Fibroblast of the conjunctiva (primary cell): ENCODE results near the gene PTGDR.
A peak's percentile ranks its signal among the peaks of the same experiment; 100 is the strongest.

ENCODE experiments used
- DNase-seq: peaks from one replicate; pipeline ENCODE4 v3.0.0-alpha.2; 2010; ENCODE audit warnings: low read depth

The PTGDR gene

DNA sequence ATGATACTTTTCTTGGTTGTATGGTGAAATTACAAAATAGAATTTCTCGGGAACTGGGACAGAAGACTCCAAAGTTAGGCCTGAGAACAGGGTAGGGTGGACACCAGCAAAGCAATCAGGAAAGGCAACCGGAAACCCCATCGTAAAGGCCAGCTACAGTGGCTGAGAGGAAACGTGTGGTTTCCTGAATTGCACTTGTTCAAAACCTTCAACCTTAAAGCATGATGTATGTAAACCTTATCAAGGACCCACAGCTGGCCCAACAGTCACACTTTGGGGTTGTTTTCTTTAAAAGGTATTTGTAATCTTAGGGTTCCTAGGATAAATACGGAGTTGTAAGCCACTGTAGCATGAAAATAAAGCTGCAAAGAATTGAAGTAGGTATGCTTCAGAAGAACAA is 2.2 kb upstream of the PTGDR start:
- DNase-seq = no peak

- DNase-seq = peak; percentile 87
Measured at GRCh38 chr14:52266179-52266578, 1.3 kb upstream of the PTGDR start.

GRCh38 chr14:52266782-52267181 is 716 bp upstream of the PTGDR start:
- DNase-seq = no peak

DNA sequence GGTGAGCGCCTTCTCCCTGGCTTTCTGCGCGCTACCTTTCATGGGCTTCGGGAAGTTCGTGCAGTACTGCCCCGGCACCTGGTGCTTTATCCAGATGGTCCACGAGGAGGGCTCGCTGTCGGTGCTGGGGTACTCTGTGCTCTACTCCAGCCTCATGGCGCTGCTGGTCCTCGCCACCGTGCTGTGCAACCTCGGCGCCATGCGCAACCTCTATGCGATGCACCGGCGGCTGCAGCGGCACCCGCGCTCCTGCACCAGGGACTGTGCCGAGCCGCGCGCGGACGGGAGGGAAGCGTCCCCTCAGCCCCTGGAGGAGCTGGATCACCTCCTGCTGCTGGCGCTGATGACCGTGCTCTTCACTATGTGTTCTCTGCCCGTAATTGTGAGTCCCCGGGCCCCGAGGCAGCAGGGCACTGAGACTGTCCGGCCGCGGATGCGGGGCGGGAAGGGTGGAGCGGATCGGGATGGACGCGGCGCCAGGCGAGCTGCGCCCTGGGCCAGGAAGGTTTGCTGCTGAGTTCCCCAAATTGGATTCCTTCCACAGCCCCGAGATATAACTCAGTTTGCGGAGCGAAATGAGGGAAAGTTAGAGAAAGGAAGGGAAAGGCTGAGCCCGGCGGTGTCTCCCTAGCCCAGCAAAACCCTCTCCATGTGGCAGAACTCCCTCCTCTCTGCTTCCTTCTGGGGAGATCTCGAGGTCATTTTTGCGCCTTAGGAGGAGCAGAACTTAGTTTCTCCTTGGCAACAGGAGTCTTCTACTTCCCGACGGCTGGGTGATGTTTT is 972 bp downstream of the PTGDR start:
- no peak for DNase-seq

GRCh38 chr14:52269100-52269499 is 1.6 kb downstream of the PTGDR start:
- DNase-seq = no peak

GRCh38 chr14:52269982-52270381 is 2.5 kb downstream of the PTGDR start:
- DNase-seq = no peak

DNA sequence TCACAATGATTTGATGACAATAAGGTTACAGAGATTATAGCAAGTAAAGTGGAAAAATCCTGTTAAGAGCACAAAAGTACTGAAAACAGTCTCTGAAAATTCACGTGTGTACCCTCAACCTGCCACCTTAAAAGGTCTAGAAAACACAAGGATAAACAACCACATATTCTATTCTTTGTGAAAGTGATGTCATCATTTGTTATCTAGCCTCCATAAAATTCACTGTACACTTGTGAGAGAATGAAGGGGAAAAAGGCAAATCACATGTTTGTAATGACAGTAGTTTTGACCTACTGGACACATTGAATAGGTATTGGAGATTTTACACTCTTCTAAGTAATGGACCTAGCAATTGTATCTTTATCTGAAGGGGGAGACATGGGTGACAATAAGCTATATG is 4.0 kb downstream of the PTGDR start:
- DNase-seq = no peak

DNA sequence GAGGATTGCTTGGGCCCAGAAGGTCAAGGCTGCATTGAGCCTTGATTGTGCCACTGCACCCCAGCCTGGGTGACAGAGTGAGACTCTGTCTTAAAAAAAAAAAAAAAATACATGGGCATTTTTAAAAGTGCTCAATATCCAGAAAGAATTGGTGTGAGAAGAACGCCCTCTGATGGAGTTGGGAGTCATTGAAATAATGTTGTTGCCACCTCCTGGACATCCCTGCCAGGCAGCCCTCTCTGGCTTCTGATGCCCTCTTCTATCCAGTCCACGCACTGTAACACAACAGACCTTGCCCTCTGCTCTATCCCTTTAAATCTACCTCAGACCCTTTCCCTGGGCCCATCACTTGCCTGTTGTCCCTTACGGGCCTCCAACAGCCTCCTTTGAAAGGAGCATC is 4.9 kb downstream of the PTGDR start:
- DNase-seq = no peak

- DNase-seq = no peak
Measured at GRCh38 chr14:52275372-52275771, 7.9 kb downstream of the PTGDR start.

DNA sequence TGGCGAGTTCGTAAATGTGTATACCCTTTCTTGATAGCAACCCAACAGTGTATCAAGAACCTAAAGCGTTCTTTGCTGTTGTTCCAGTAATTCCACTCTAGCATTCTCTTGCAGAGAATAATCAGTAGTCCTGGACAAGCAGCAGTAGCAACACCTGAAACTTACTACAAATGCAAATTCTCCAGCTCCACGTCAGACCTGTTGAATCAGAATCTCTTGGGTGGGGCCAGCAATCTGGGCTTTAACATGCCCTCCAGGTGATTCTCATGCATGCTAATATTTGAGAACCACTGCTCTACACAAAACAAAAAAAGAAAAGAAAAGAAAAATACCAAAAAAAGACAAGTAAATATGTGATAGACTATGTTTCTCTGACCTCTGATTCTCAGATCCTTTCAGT is 10.1 kb downstream of the PTGDR start:
- no peak for DNase-seq

DNA sequence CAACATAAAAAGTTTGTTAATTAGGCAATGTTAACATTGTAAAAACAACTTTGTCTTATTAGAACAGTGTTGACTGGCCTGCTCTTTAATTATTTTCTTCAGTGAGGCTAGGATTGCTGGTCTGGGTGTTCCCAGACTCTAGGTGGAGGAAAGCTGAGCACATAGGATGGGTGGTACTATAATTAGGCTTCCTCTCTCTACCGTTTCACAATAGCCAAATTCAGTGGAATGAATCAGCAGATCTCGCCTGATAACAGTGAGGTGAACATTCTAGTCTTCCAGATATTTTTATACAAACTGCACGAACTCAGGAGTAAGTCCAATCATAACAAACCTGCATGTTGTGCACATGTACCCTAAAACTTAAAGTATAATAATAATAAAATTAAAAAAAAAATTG is 11.9 kb downstream of the PTGDR start:
- peak; percentile 5 for DNase-seq

- DNase-seq = no peak
Measured at GRCh38 chr14:52283099-52283498, 15.6 kb downstream of the PTGDR start.

DNA sequence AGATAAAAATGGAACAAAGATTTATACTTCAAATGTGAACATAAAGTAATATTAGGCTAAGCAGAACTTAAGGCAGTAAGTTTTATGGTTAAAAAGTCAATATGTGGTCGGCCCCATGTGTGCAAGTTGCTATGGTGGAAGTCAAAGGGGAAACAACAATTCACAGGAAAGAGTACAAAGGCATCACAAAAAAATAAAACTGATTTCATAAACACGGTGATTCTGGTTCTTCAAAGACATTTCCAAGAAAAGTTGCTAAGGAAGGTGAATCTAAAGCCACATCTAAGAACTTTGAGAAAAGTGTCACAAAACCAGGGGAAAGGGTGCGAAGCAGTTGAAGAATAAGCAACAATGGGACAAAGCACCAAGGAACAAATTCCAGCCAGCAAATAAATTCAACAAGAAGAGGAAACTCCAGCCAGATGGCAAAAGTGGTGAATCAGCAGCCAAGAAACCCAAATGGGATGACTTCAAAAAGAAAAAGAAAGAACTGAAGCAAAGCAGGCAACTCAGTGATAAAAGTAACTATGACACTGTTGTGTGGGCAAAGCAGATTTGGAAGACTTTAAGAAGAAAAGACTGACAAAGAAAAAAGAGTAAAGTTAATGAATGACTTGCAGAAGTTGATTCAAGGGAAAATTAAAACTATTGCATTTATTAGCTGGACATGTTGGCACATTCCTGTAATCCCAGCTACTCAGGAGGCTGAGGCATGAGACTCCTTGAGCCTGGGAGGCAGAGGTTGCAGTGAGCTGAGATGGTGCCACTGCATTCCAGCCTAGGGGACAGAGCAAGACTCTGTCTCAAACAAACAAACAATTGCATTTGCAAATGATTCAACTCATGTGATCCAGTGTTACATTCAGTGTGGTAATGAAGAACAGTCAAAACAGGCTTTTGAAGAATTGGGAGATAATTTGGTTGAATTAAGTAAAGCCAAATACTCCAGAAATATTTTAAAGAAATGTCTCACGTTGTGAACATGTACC is 19.5 kb downstream of the PTGDR start:
- DNase-seq = no peak

DNA sequence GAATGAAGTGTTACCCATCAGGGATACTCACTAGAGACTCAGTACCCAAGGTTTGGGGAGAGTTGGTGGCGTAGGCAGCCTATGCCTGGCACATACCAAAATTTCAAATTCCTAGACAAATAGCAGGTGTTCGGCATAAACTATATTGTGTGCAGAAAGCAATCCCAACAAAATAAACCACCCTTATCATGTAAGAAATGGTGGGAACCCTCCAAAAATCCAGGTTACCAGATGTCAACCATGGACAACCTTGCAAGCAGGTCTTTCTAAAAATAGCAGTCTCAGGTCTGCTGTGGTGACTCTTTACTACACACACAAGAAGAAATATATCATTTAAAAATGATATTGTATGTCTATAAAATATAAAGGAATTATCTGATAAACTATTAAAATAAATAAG is 28.9 kb downstream of the PTGDR start:
- no peak for DNase-seq

- no peak for DNase-seq
Measured at GRCh38 chr14:52298795-52299194, 31.3 kb downstream of the PTGDR start.

DNA sequence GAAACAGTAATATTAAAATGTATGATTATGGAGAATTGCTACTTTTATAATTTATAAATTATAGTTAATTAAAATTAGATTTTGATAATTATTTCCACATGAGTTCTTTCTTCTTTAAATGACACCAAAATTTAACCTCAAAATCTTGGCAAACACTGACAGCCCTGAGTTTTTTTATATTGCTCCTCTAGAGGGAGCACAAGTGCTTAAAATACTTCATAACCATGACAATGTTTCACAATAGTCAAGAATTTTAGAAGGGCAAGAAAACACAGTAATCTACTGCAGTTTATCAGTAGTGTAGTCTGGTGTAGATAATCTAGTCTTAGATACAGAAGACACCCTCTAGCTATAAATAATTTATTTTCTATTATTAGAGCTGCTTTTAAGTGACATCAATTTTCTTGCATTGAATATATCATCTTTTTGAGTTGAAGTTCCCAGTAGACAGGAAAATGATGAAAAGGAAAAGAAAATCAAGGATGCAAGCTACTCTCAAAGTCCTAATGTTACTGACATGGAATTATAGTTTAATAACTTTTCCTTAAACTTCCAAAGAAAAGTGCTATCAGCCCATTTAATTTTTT is 32.3 kb downstream of the PTGDR start:
- DNase-seq = peak; percentile 37

DNA sequence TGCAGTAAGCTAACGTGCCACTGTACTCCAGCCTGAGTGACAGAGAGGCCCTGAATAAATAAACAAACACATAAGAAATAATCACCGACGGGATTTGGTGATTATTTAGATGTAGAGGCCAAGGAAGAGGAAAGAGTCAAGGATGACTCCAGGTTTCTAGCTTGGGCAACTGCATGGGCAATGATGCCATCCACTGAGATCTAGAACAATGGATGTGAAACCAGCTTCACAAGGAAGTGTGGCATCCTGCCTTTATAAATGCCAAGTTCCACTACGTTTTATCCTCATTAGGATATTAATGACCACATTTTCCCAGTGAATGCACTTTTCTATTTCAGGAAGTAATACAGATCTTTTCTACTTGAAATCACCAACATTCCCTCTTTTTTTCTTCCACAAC is 35.7 kb downstream of the PTGDR start:
- no peak for DNase-seq

- no peak for DNase-seq
Measured at GRCh38 chr14:52304248-52304904, 36.9 kb downstream of the PTGDR start.

DNA sequence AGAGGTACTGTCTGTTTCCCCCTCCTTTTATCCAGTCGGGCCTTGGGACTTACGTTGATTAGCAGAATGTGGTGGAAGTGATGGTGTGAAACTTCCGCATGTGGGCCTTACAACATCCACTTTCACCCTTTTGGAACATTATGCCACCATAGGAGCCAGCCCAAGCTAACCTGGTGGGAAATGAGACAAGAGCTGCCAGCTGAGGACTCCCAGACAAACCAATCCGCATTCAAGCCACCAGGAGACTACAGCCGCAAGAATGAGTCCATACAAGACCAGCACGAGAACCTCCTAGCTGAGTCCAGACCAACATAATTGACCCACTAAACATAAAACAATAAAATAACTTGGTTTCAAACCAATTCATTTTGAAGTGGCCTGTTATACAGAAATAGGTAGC is 37.5 kb downstream of the PTGDR start:
- DNase-seq = no peak

- no peak for DNase-seq
Measured at GRCh38 chr14:52307376-52307775, 39.9 kb downstream of the PTGDR start.

DNA sequence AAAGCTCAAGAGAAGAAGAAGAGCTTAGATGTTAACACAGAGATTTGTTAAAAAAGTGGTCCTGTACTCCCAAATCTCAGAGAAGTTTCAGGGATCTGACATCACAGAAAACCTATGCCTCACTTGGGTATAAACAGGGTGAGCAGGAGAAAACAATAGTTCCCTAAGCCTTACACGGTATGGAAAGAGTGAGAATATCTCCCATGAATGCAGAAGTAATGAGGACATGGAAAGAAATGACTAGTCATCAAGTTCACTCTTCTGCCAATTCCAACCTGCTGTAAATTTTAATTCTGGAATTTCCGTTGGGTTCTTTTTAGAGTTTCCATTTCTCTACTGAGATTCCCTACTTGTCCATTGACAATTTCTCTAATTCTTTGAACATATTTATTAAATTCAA is 40.4 kb downstream of the PTGDR start:
- DNase-seq = no peak

GRCh38 chr14:52310541-52310940 is 43.0 kb downstream of the PTGDR start:
- no peak for DNase-seq
